Subcutaneous adipose tissue (tissue), 4 donors: Measurements from ENCODE around the gene DLG4. TPM values are rescaled to one million over a fixed set of nuclear protein-coding genes. Genes with fewer than 3 reads are reported as not detected.

Source experiments
- total RNA-seq, 4 donors: library from RNA; depleted of rRNA; stranded (reverse); fragments of >200 nt; gene quantifications; one replicate each; pipeline ENCODE4 v1.1.0, GENCODE V29; 2016
- TF ChIP-seq, protein P1 (sequence below): fragments of 450-650 bp; IDR thresholded peaks from one replicate; pipeline ENCODE4 v1.5.1; 2016; ENCODE audit warnings: low read depth, mild to moderate bottlenecking, control low read depth, antibody characterized with exemption, moderate library complexity

DLG4 gene
- total RNA-seq, 4 donors from 2014 or later: 3.3 to 17.0 (median 6.9) TPM

DNA sequence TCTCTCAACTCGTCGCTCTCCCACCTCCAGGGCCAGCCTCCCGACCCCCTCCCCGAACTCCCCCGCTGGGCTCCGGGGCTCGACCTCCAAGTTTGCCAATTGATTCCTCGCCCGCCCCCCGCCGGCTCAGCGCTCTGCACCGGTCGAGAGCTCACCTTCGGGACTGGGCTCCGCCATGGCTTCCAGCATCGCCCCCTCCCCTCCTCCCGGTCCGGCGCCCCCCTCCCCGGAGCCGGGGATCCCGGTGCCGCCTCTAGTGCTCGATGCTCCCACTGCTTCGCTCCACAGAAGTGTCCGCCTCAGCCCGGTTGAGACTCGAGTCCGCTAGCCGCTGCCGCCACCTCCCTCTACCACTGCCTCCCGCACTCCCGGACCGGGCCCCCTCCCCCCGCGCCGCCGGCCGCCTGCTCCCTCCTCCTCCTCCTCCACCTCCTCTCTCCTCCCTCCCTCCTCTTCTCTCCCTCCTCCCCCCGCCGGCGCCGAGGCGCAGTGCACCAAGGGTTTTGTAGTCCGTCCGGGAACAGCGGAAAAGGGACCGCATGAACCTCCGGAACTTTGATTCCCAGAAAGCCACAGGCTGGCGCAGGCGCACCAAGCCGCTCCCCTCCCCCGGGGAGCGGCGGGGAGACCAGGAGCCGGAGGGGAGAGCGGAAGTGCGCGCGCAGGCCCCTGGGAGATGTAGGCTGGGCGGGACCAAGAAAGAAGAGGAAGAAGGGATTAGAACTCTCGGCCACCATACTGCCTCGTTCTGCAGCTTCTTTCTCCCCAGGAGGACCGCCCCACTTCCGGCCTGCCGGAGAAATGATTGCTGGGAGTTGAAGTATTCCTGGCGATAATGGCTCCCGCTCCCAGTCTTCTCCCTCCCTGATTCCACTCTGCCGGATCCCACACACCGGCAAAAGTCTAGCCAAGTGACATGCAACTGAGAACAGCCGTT is 19.7 kb upstream of the DLG4 start, which contains the start of gene PHF23:
Gene PHF23 (minus strand): TSS at position 367 of the 937 bp plus-strand sequence. CDS start 178 bp downstream, at position 189.
- TF ChIP-seq, protein P1, sequence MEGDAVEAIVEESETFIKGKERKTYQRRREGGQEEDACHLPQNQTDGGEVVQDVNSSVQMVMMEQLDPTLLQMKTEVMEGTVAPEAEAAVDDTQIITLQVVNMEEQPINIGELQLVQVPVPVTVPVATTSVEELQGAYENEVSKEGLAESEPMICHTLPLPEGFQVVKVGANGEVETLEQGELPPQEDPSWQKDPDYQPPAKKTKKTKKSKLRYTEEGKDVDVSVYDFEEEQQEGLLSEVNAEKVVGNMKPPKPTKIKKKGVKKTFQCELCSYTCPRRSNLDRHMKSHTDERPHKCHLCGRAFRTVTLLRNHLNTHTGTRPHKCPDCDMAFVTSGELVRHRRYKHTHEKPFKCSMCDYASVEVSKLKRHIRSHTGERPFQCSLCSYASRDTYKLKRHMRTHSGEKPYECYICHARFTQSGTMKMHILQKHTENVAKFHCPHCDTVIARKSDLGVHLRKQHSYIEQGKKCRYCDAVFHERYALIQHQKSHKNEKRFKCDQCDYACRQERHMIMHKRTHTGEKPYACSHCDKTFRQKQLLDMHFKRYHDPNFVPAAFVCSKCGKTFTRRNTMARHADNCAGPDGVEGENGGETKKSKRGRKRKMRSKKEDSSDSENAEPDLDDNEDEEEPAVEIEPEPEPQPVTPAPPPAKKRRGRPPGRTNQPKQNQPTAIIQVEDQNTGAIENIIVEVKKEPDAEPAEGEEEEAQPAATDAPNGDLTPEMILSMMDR: no peak

DNA sequence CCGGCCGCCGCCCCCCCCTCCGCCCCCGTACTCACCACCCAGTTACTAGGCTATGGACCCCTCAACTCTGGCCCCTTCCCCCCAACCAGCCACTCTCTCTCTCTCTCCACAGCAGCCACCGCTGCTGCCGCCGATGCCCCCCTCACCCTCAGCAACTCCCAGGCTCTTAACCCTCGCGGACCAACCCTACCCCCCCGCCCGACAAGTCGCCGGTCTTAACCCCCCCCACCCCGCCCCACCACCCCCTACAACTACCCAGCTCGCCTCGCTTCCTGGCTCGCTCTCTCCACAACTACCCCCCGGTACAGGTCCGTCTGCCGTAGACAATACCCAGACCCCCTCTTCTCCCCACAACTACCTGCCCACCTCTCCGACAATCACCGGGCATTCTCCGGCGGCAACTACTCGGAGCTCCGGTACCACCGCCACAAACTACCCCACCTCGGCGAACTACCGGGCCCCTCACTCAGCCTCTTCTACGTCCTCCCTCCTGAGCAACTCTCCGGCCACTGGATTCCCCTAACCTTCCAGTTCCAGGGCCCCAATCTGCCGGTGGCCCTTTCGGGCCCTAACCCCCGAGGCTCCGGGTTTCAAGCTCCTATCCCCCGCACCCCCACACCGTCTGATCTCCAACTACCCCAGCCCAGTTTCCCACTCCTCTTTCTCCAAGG is 18.9 kb upstream of the DLG4 start:
- TF ChIP-seq, protein P1: no peak

DNA sequence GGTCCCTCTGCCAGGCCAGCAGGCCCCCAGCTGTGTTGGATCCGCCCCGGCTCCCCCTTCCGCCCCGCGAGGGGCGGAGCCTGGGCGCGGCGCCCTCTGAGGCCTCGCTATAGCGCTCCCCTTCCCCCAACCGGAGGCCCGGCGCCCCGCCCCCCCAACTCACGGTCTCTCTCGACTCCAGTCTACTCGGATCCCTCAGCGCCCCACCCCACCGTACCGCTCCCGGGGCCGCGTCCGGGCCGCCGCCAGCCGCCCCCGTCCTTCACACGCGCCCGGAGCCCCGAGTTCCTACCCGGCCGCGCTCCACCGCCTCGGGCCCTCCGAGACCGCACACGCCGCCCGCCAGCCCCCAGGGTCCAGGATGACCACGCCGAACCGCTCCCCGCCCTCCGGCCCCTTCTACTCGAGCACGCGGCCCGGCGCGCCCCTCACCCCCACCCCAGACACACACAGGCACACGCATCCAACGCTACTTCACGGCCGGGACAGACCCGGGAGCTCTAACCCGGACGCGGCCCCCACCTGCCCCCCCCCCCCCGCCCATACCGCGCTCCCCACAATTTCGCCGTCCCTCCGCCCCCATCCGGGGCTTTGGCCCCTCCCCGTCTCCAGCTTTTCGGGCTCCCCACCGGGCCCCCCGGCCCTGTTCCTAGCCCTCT is 18.3 kb upstream of the DLG4 start:
- TF ChIP-seq, protein P1: no peak

DNA sequence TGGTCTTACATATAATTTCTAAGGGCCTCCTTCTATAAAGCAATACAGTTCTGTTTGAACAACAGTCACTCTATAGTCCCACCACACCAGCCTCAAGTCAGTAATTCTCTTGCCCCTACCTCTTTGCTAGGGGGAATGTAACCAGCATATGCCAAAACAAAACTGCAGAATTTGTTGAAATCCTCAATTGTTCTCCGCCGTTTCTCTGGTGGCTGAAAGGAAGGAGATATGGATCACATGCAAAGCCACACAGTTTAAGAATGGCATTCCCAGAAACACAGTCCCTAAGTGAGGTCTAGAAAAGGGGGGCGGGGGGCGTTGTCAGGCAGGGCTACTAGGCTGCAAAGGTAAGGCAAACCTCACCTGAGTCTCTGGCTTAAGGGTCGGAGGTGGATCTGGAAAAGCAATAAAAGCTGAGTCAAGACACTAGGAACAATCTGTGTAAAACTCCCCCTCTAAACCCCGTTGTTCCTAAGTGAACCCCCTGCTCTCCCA is 17.7 kb upstream of the DLG4 start:
- TF ChIP-seq, protein P1: no peak

DNA sequence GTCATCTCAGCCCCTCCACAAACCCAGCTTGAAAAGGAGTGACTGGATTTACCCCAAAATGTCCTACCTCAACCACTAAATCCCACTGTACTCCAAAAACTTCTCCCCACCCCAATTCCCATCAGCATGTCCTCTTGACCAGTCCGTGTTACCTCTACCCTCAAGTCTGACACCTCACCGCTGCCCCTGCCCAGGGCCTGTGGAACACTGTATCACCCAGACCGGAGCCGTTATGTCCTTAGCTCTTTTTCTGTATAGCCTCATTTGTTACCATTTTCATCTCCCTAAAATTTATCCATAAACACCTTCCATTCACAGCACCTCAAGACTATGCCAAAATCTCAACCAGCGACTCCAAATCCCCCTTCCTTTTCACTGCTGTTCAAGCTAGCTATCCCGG is 17.2 kb upstream of the DLG4 start:
- TF ChIP-seq, protein P1: no peak

DNA sequence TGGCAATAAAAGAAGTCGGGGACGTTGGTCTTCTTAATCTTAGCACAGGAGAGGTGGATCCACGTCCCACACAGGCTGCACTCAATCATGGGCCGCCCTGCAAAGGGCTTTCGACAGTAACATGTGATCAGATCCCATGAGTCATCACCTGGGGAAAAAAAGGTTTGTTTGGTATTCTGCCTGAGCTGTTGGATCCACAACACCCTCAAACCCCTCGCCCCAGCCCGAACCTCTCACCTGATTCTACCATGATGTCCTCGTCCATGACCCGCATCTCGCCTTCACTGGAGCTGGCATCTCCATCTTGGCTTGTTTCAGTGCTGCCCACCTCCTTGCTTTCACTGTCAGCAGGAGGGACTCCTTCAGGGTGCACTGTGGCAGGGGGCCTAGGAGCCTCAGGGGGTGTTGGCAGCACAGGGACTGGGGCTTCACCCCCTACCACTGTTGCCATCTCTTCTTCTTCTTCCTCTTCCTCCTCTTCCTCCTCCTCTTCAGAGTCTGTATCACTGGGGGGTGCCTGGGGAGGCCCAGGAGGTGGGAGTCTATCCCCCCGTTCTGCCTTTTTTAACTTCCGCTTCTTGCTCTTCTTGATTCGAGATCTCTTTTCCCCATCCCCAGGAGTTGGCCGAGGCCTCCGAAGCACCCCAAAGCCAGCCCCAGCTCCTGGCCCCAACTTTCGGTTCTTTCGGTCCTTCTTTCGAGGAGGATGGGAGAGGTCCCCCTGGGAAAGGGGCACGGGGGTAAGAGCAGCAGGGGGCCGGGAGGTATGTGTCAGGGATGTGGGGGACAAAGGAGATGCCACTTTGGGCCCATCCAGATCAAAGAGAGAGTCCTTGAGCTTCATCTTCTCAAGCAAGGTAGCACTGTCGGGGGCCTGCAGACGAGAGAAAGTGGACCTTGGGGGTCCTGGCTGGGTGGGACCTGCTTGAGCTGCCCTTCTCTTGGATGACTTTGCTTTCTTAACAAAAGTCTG is 16.3 kb upstream of the DLG4 start:
- TF ChIP-seq, protein P1: no peak
